Caco-2 (cell line): ENCODE data around the gene ZNF320. TPM values are rescaled to one million over a fixed set of nuclear protein-coding genes. Genes with fewer than 3 reads are reported as not detected.
"Not testable (repeated sequence)": the region's sequence is repeated elsewhere in the genome, so short reads cannot be mapped to it uniquely, and the experiment has no call there.

ENCODE experiments used
- BruUV-seq: library from RNA; stranded (reverse); fragments of 400-500 nt; replicated peaks from 2 replicates; lab custom pipeline; 2021; lab: Mats Ljungman, UMichigan
- CTCF ChIA-PET: fragments of 300-600 bp; sonication (Branson Sonifier 250); formaldehyde crosslinking; loops from one replicate; lab custom pipeline; 2022; ENCODE audit warnings: antibody characterized with exemption; lab: Charles Lee
- POLR2A ChIA-PET: fragments of 300-600 bp; sonication (Branson Sonifier 250); formaldehyde crosslinking; loops from one replicate; lab custom pipeline; 2022; ENCODE audit warnings: antibody characterized with exemption; lab: Charles Lee
- DNase-seq, 2 experiments: peaks; one replicate each; pipeline versions ENCODE4 v3.0.0 to v3.0.0-alpha.2; 2020 to 2022
- H3K27me3 ChIP-seq: replicated peaks from 2 replicates; pipeline ENCODE4 v1.6.0; 2011; ENCODE audit warnings: low read length; ENCODE audit not compliant: control insufficient read depth, insufficient read depth
- H3K36me3 ChIP-seq: 2 replicates; pipeline ENCODE4 v1.5.1; 2011; ENCODE audit warnings: low read length; ENCODE audit not compliant: control insufficient read depth, insufficient read depth
- H3K4me1 ChIP-seq: fragments of 250-450 bp; sonication (Bioruptor Pico); 2 replicates; pipeline ENCODE4 v1.5.1; 2020; ENCODE audit warnings: mild to moderate bottlenecking
- H3K4me3 ChIP-seq: 2 replicates; pipeline ENCODE4 v1.5.1; 2011; ENCODE audit warnings: low read depth, mild to moderate bottlenecking, control low read depth, low read length
- H3K9me3 ChIP-seq: fragments of 250-450 bp; sonication (Bioruptor Pico); 2 replicates; pipeline ENCODE4 v1.5.1; 2020; ENCODE audit warnings: mild to moderate bottlenecking, moderate library complexity
- H3K27ac Mint-ChIP-seq: one replicate; pipeline ENCODE4 v1.8.0; 2022; ENCODE audit warnings: mixed read lengths; ENCODE audit not compliant: unreplicated experiment
- H3K27me3 Mint-ChIP-seq: one replicate; pipeline ENCODE4 v1.8.0; 2022; ENCODE audit warnings: mixed read lengths; ENCODE audit not compliant: insufficient read depth, unreplicated experiment
- H3K36me3 Mint-ChIP-seq: one replicate; pipeline ENCODE4 v1.8.0; 2022; ENCODE audit warnings: mild to moderate bottlenecking, mixed read lengths; ENCODE audit not compliant: insufficient read depth, unreplicated experiment
- H3K4me1 Mint-ChIP-seq: one replicate; pipeline ENCODE4 v1.8.0; 2022; ENCODE audit warnings: low read depth, mixed read lengths; ENCODE audit not compliant: unreplicated experiment
- H3K4me3 Mint-ChIP-seq: one replicate; pipeline ENCODE4 v1.8.0; 2022; ENCODE audit warnings: mild to moderate bottlenecking, moderate library complexity, mixed read lengths; ENCODE audit not compliant: unreplicated experiment
- H3K9me3 Mint-ChIP-seq: one replicate; pipeline ENCODE4 v1.8.0; 2022; ENCODE audit warnings: mixed read lengths; ENCODE audit not compliant: unreplicated experiment
- intact Hi-C: fragments of 100-400 bp; cut with micrococcal nuclease; formaldehyde crosslinking; loops from one replicate; pipeline ENCODE4 v1.10.0; 2022; ENCODE audit not compliant: unreplicated experiment
- total RNA-seq: library from RNA; stranded (reverse); gene quantifications from 2 replicates; pipeline ENCODE4 v1.2.3, GENCODE V29; 2022
- TF ChIP-seq, protein P1 (sequence below), 2 experiments: fragments of 200-600 bp in 1 of 2; IDR thresholded peaks; 1 replicate in 1 of 2; 2 replicates in 1 of 2; pipeline versions ENCODE4 v1.5.1 to v1.8.0; 2011 to 2022; ENCODE audit warnings: antibody characterized with exemption in 1 of 2, control low read depth in 1 of 2, inconsistent platforms in 1 of 2, low read depth in 1 of 2, low read length in 1 of 2, mild to moderate bottlenecking in 1 of 2, moderate library complexity in 1 of 2; ENCODE audit not compliant: insufficient read depth in 1 of 2, severe bottlenecking in 1 of 2, unreplicated experiment in 1 of 2

ZNF320 gene
- total RNA-seq, 1 experiment from 2014 or later = 14.7 TPM

DNA sequence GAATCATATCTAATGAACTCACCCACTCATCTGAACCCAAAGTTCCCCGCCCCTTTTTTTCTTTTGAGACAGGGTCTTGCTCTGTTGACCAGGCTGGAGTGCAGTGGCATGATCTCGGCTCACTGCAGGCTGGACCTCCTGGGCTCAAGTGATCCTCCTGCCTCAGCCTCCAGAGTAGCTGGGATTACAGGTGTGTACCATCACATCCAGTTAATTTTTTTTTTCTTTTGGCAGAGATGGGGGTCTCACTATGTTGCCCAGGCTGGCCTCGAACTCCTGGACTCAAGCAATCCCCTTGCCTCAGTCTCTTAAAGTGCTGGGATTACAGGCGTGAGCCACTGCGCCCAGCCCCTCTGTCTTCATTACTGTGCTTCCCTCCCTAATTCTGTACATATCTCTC, 43.5 kb upstream of the ZNF320 start:
- H3K36me3 ChIP-seq, DNase-seq, H3K27me3 Mint-ChIP-seq, H3K4me3 ChIP-seq, H3K27me3 ChIP-seq, POLR2A ChIA-PET, BruUV-seq, CTCF ChIA-PET, intact Hi-C loops: not testable (repeated sequence)
- H3K4me3 Mint-ChIP-seq = peak overlapping the region; percentile 96
- H3K4me1 ChIP-seq = peaks cover 45% of the 10 kb centered on the region
- peaks cover 28% of the 10 kb centered on the region for H3K4me1 Mint-ChIP-seq
- H3K9me3 ChIP-seq = peaks cover 35% of the 10 kb centered on the region
- H3K27ac Mint-ChIP-seq = peak overlapping the region; percentile 92
- H3K36me3 Mint-ChIP-seq = peaks cover 57% of the 10 kb centered on the region
- H3K9me3 Mint-ChIP-seq = peaks cover 14% of the 10 kb centered on the region

DNA sequence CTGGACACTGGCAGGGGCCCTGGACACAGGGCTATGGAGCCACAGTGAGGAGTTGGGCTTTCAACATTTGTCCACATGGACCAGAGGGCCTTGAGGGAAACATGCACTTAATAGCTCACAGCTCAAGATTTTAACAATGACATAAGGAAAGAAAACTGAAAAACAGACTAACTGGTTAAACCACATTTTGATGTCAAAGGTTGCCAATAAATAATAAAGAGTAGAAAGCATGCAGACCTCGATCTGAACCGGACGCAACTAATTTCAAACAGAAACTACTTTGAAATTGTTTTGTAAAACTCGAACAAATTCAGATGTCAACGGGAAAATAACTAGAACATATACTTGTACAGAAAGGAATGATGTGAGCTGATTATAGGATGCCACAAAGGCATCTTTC, 41.3 kb upstream of the ZNF320 start:
- Mint-ChIP-seq H3K27me3 (no peaks in the 10 kb centered on the region), H3K9me3 (peaks cover 14% of the 10 kb centered on the region), H3K4me3 (no peak overlapping the region), H3K36me3 (peaks cover 60% of the 10 kb centered on the region), H3K27ac (peak overlapping the region; percentile 52), H3K4me1 (peaks cover 28% of the 10 kb centered on the region)
- Histone ChIP-seq H3K9me3 (peaks cover 39% of the 10 kb centered on the region), H3K4me3 (no peak overlapping the region), H3K4me1 (peaks cover 24% of the 10 kb centered on the region), H3K36me3 (peaks cover 3% of the 10 kb centered on the region; the same call in 1 of the 2 replicates), H3K27me3 (no peaks in the 10 kb centered on the region)
- no TSS peak for BruUV-seq
- TF ChIP-seq, protein P1, sequence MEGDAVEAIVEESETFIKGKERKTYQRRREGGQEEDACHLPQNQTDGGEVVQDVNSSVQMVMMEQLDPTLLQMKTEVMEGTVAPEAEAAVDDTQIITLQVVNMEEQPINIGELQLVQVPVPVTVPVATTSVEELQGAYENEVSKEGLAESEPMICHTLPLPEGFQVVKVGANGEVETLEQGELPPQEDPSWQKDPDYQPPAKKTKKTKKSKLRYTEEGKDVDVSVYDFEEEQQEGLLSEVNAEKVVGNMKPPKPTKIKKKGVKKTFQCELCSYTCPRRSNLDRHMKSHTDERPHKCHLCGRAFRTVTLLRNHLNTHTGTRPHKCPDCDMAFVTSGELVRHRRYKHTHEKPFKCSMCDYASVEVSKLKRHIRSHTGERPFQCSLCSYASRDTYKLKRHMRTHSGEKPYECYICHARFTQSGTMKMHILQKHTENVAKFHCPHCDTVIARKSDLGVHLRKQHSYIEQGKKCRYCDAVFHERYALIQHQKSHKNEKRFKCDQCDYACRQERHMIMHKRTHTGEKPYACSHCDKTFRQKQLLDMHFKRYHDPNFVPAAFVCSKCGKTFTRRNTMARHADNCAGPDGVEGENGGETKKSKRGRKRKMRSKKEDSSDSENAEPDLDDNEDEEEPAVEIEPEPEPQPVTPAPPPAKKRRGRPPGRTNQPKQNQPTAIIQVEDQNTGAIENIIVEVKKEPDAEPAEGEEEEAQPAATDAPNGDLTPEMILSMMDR (IDR thresholded peaks at IDR 0.05; ENCODE audit: insufficient read depth in 1 of 2, low read depth in 1 of 2, low read length in 1 of 2, severe bottlenecking in 1 of 2, unreplicated experiment in 1 of 2) = no peak
- POLR2A ChIA-PET = no interaction called here
- no peak for DNase-seq
- intact Hi-C loops = no loop called here
- CTCF ChIA-PET = no interaction called here

DNA sequence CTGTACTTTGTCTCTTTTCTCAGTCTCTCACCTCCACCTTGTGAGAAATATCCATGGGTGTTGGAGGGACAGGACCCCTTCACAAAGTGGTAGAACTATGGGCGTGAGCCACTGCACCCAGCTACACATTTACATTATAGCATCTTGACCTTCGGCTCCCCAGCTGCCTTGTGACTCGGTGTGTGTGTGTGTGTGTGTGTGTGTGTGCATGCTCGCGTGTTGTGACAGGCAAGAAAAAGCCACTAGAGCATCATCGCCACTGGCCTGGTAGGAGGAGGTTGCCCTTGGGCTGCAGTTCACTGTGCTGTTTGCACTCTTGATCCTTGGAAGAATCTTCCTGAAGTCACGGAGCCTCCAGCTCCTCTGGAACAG, 39.5 kb upstream of the ZNF320 start:
- peaks cover 3% of the 10 kb centered on the region; the same call in 1 of the 2 replicates for H3K36me3 ChIP-seq
- CTCF ChIA-PET = no interaction called here
- peaks cover 33% of the 10 kb centered on the region for H3K9me3 ChIP-seq
- no TSS peak for BruUV-seq
- H3K4me1 ChIP-seq = 0 out of 2 replicates have a peak, but pooled peaks cover 19% of the 10 kb centered on the region
- H3K4me3 ChIP-seq = no peak overlapping the region
- Mint-ChIP-seq H3K36me3 (peaks cover 62% of the 10 kb centered on the region), H3K27me3 (no peaks in the 10 kb centered on the region), H3K4me3 (no peak overlapping the region), H3K4me1 (peaks cover 26% of the 10 kb centered on the region), H3K27ac (peak overlapping the region; percentile 43), H3K9me3 (peaks cover 23% of the 10 kb centered on the region)
- intact Hi-C loops = no loop called here
- no peaks in the 10 kb centered on the region for H3K27me3 ChIP-seq
- POLR2A ChIA-PET = interaction anchor here (0.6 kb wide), 1 partner anchor 869 kb away, joined by 4 read pairs; no protein-coding TSS in a partner anchor
- no peak for DNase-seq
- TF ChIP-seq, protein P1 (IDR thresholded peaks at IDR 0.05; ENCODE audit: insufficient read depth in 1 of 2, low read depth in 1 of 2, low read length in 1 of 2, severe bottlenecking in 1 of 2, unreplicated experiment in 1 of 2) = no peak
